CD4-positive, alpha-beta T cell treated with Interleukin-17A for 1 hour (primary cell): ENCODE measurements around the gene POLE4.
A peak's percentile ranks its signal among the peaks of the same experiment; 100 is the strongest.

ENCODE experiments used
- DNase-seq: peaks from one replicate; pipeline ENCODE4 v3.0.0-alpha.2; 2020

POLE4 gene, protein sequence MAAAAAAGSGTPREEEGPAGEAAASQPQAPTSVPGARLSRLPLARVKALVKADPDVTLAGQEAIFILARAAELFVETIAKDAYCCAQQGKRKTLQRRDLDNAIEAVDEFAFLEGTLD

DNA sequence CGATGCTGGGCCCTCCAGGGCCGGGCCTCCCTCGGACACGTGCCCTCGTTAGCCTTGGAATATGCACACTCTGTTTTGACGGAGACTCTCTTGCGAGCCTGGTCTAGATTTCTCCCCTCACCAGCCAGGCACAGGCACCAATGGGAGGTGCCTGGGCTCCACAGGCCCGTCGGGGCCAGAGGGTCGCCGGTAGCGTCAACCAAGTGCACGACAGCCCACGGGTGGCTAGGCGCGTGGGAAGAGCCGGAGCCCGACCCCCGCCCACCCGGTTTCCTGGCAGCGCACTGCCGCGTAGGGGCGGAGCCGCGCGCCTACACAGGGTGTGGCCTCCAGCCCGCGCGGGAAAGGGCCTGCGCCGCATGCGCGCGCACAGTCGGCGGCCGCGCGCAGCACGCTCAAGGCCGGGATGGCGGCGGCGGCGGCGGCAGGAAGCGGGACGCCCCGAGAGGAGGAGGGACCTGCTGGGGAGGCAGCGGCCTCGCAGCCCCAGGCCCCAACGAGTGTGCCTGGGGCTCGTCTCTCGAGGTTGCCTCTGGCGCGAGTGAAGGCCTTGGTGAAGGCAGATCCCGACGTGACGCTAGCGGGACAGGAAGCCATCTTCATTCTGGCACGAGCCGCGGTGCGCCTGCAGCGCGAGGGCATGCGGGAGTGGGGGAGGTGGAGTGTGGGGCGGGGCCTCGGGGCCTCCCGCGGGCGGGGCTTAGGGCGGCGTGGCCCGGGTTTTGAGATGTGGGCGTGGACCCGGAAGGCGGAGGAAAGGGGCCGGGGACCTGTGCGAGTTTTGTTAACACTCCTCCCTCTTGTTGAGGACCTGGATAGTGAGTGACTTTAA lies at the start of gene POLE4:
Gene POLE4 (plus strand): TSS at position 370 of the 832 bp plus-strand sequence. CDS start 37 bp downstream, at position 407.
- peak; percentile 95 for DNase-seq

DNA sequence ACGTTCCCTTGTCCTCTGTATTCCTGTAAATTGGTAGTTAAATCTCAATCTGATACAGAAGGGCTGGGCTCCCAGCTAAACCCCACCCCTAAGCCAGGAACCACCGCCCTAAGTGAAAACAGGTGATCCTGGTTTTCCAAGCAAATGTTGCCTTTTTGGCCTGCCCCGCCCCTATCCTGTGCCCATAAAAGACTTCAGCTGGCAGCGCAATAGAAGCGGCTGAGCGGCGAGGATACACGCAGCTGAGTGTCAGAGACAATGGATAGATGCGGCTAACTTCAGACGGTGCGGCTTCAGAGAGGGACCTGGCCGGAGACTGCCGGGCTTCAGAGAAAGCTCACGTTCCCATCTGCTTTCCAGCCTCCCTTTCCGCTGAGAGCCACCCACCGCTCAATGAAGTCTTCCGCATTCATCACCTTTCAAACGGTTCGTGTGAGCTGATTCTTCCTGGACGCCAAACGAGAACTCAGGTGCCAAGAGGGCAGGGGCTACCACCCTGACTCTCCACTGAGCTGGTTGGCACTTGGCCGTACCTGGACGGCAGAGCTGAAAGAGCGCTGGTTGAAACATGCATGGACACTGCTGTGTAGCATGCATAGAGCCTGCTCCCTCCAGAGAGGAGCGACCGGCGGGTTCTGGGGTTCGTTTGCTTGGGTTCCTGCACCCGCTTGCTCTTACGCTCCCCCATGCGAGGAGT lies 49.5 kb upstream of the POLE4 start:
- DNase-seq: no peak

- DNase-seq: no peak
Measured at GRCh38 chr2:74910245-74910644, 48.2 kb upstream of the POLE4 start.

- no peak for DNase-seq
Measured at GRCh38 chr2:74911061-74911460, 47.4 kb upstream of the POLE4 start.

GRCh38 chr2:74915743-74916142 lies 42.7 kb upstream of the POLE4 start:
- DNase-seq: no peak

DNA sequence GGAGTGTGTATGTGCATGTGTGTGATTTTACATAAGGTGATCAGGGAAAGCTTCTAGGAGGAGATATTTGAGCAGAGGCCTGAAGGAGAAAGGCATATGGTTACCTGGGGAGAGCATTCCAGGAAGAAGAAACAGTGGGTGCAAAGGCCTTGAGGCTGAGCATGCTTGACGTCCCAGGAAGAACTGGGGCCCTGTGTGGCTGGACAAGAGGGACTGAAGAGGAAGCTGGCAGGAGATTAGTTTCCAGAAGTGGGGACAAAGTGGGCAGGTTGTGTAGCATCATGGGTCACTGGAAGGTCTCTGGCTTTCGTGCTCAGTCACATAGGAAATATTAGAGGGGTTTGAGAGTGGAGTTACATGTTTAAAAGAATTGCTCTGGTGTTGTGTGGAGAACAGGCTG lies 42.0 kb upstream of the POLE4 start:
- no peak for DNase-seq

DNA sequence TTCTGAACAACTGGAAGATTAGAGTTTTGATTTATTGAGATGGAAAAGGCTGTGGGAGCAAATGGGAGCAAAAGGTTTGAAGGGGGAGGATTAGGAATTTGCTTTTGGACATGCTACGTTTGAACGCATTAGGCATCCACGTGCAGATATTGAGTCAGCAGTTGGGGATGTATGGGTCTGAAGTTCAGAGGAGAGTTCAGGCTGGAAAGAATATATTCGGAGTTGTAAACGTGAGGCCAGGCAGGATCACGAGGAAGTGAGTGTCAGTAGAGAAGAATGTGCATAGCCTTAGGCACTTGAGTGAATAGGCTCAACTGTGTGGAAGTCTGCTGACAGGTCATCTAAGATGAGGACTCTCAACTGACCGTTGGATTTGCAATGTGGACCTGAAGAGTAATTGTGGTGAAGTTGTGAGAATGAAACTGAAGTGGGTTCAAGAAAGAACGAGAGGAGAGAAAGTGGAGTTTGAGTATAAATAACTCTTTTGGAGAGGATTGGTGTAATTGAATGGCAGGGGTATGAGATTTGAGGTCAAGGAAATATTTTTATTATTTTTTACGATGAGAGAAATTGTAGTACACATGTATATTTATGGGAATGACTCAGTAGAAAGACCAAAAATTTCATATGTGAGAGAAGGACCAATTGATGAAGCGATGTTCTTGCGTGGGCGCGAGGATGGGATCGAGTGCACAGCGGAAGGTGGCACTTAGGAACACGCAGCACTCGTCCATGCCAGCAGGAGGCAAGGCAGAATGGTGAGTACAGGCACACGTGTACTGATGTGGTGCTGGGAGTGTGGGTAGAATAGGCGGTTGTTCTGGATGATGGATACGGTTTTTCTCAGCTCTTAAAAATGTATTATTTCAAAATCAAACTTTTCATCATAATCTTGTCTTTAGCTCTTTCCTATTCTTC lies 40.5 kb upstream of the POLE4 start:
- no peak for DNase-seq

- peak; percentile 65 for DNase-seq
Measured at GRCh38 chr2:74919827-74920226, 38.6 kb upstream of the POLE4 start.

DNA sequence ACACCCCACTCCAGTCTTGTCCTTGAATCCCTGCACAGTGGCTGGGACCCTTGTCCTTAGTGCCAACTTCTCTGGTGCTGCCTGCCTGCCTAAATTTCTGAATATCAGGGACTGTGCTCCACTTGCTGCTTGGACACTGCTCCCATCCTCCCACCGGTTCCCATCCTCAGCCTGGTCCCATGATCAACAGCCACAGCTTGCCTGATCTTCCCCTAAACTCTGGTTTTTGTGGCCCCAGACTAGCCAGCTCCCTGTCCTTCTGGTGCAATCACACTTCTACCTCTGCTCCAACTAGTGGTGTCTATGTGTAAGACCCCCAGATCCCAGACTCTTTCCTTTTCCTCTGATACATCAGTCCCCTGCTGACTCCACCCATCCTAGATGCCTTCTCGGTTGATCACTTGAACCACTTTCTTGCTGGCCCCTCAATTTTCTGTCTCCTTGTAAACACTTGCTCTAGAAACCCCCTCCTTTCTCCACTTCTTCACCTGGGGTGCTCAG lies 37.2 kb upstream of the POLE4 start:
- DNase-seq: no peak

- DNase-seq: no peak
Measured at GRCh38 chr2:74922592-74923227, 35.7 kb upstream of the POLE4 start.

DNA sequence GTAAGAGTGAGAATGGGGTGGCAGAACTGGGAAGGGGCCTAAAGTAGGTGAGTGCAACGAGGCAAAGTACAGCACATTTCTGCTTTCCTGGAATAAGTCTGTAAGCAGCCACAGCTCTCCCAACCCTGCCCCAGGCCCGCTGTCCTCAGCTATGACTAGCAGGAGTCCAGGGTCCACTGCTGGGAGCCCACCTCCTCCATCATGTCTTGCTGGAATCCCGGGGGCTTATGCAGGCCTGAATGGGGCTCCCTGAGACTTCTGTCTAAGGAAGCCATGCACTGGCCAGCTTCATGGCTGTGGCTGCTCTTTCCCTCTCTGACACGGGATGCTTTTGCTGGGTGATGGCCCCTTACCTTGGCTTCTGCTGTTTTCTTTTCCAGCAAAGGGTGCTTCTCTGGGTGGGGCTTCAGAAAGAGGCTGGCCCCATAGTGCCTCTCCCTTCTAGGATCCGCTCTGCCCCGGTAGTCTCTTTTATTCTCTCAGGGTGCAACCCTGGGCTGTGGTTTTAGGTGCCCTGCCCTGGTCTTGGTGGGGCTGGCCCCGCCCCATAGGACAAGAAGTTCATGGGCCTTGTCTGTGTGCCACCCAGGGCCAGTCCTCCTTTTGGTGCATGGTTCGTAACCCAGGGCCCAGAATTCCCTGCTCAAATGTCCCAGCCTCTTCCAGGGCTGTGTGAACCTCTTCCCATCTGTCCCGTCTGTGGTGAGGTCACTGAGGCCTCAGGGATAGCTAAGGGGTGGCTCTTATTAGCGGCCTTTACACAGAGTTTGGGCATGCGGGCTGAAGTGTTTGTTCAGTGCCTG lies 33.8 kb upstream of the POLE4 start:
- DNase-seq: no peak

- no peak for DNase-seq
Measured at GRCh38 chr2:74925361-74925786, 33.1 kb upstream of the POLE4 start.

DNA sequence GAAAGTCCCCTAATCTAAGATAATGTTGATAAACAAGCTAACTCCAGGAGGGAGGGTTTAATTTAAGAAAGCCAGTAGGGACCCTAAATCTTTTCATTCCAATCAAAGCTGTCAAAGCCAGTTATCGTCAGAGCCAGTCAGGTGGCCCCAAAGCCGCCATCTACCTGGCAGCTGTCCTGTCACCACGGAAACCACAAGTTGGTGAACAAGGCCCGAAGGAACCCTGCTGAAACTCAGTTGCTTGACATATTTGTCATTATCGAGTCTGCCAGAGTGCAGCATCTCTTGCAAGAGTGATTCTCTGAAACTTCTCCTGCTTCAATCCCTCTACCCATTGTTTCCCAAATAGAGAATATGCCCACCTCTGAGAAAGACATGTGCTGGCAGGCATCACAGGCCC lies 30.8 kb upstream of the POLE4 start:
- DNase-seq: no peak

DNA sequence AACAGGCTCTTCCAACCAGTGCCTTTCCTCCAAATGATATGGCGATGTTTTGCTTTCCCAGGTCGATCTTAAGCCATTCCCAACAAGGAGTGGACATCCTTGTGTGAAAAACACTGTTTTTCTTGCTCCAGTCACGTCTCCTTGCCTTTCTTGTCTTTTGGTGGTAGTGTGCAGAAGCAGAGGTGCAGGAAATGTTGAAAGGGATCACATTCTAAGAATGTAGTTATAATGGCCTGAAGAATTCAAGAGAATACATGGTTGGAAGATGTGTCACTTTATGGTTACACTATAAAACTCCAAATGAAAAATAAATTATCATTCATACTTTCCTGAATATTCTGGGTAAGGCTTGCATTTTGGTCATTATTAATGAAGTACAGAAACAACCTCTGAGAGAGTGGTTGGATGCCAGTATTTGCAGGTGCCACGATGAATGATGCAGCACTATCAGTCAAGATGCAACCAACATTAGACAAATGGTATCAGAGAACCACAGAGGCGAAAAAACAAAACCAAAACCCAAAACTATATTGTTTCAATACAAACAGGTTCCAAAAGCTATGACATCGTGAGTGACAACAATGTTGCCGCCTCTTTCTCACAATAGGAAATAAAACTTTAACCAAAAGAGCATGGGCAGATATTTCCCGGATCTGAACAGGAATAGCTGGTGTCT lies 27.5 kb upstream of the POLE4 start:
- no peak for DNase-seq

GRCh38 chr2:74931940-74932339 lies 26.5 kb upstream of the POLE4 start:
- no peak for DNase-seq

DNA sequence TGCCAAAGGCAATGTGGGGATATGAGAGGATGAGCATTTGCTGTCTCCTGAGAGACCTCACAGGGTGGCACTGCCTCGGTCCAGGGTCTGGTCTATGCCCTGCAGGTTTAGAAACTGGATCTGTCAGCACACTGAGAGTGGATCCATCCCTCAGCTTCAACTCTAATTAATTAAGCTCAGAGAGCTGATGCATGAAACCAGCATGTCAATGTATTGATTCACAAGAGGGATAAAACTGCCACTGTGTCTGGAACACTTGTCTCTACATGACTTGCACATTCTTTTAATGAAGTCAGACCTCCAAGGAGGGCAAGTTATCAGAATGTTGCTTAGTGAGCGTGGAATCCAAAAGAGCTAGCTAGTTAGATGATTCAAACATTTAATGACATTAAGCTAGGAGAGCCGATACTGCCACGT lies 22.5 kb upstream of the POLE4 start:
- DNase-seq: no peak

- DNase-seq: no peak
Measured at GRCh38 chr2:74937221-74937880, 21.1 kb upstream of the POLE4 start.

DNA sequence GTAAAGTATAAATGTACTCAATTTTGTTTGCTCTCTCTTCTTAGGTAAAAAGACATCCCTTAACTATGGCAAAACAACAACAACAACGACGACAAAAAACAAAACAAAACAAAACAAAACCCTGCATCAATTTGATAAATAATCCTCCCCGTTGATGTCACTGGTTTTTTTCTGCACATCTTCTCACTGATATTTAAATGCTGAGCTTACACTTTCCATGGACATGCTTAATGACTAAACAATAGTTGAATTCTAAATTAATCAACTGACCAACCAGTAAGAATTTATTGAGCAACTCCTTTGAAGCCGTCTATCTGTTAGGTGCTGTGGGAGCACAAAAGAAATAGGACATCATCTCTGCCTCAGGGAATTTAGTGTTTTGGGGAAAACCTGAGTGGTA lies 20.2 kb upstream of the POLE4 start:
- no peak for DNase-seq

- no peak for DNase-seq
Measured at GRCh38 chr2:74939919-74940812, 18.3 kb upstream of the POLE4 start.
